SK-N-SH treated with all-trans-retinoic acid at 6 μM for 48 hours (cell line): Measurements from ENCODE around the gene AHI1.

Source experiments
- OSR1 ChIP-seq: fragments of 250-450 bp; sonication (Bioruptor Pico); IDR thresholded peaks from 2 replicates; pipeline ENCODE4 v1.8.0; 2022; ENCODE audit warnings: moderate library complexity, mild to moderate bottlenecking, inconsistent platforms
- PPARA ChIP-seq: fragments of 250-450 bp; sonication (Bioruptor Pico); IDR thresholded peaks from 2 replicates; pipeline ENCODE4 v1.5.0; 2020; ENCODE audit warnings: mild to moderate bottlenecking, borderline replicate concordance
- RARB ChIP-seq: fragments of 250-450 bp; sonication (Bioruptor Pico); IDR thresholded peaks from 2 replicates; pipeline ENCODE4 v1.8.0; 2021; ENCODE audit warnings: mild to moderate bottlenecking, moderate library complexity
- TCF4 ChIP-seq: fragments of 250-450 bp; sonication (Bioruptor Pico); IDR thresholded peaks from 2 replicates; pipeline ENCODE4 v1.8.0; 2021; ENCODE audit warnings: mild to moderate bottlenecking, moderate library complexity, borderline replicate concordance
- TOX ChIP-seq: fragments of 250-450 bp; sonication (Bioruptor Pico); IDR thresholded peaks from 2 replicates; pipeline ENCODE4 v1.8.0; 2021; ENCODE audit warnings: mild to moderate bottlenecking, moderate library complexity, borderline replicate concordance
- ZFP3 ChIP-seq: fragments of 250-450 bp; sonication (Bioruptor Pico); IDR thresholded peaks from 2 replicates; pipeline ENCODE4 v1.5.0; 2020; ENCODE audit warnings: mild to moderate bottlenecking, moderate library complexity
- ZFP30 ChIP-seq: fragments of 450-650 bp; formaldehyde crosslinking; IDR thresholded peaks from 2 replicates; pipeline ENCODE4 v1.5.0; 2022; ENCODE audit warnings: mild to moderate bottlenecking, moderate library complexity
- TF ChIP-seq, protein P1 (sequence below): fragments of 250-450 bp; sonication (Bioruptor Pico); IDR thresholded peaks from 2 replicates; pipeline ENCODE4 v1.8.0; 2020; ENCODE audit warnings: mild to moderate bottlenecking, moderate library complexity, borderline replicate concordance
- TF ChIP-seq, protein P2 (sequence below): fragments of 250-450 bp; sonication (Bioruptor Pico); IDR thresholded peaks from 2 replicates; pipeline ENCODE4 v1.5.1; 2020; ENCODE audit warnings: low read depth, mild to moderate bottlenecking, moderate library complexity
- TF ChIP-seq, protein P3 (sequence below): fragments of 250-450 bp; sonication (Bioruptor Pico); IDR thresholded peaks from 2 replicates; pipeline ENCODE4 v1.5.1; 2021; ENCODE audit warnings: mild to moderate bottlenecking, moderate library complexity

- TF ChIP-seq, protein P1, sequence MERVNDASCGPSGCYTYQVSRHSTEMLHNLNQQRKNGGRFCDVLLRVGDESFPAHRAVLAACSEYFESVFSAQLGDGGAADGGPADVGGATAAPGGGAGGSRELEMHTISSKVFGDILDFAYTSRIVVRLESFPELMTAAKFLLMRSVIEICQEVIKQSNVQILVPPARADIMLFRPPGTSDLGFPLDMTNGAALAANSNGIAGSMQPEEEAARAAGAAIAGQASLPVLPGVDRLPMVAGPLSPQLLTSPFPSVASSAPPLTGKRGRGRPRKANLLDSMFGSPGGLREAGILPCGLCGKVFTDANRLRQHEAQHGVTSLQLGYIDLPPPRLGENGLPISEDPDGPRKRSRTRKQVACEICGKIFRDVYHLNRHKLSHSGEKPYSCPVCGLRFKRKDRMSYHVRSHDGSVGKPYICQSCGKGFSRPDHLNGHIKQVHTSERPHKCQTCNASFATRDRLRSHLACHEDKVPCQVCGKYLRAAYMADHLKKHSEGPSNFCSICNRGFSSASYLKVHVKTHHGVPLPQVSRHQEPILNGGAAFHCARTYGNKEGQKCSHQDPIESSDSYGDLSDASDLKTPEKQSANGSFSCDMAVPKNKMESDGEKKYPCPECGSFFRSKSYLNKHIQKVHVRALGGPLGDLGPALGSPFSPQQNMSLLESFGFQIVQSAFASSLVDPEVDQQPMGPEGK, result no peak
- TF ChIP-seq, protein P2, sequence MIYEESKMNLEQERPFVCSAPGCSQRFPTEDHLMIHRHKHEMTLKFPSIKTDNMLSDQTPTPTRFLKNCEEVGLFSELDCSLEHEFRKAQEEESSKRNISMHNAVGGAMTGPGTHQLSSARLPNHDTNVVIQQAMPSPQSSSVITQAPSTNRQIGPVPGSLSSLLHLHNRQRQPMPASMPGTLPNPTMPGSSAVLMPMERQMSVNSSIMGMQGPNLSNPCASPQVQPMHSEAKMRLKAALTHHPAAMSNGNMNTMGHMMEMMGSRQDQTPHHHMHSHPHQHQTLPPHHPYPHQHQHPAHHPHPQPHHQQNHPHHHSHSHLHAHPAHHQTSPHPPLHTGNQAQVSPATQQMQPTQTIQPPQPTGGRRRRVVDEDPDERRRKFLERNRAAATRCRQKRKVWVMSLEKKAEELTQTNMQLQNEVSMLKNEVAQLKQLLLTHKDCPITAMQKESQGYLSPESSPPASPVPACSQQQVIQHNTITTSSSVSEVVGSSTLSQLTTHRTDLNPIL (CRISPR knock-in tag), result no peak
- TF ChIP-seq ZFP3 (CRISPR knock-in tag) (no peak), PPARA (CRISPR knock-in tag) (no peak), RARB (CRISPR knock-in tag) (no peak), OSR1 (CRISPR knock-in tag) (no peak), TCF4 (CRISPR knock-in tag) (no peak), ZFP30 (CRISPR knock-in tag) (no peak), TOX (CRISPR knock-in tag) (no peak)
- TF ChIP-seq, protein P3, sequence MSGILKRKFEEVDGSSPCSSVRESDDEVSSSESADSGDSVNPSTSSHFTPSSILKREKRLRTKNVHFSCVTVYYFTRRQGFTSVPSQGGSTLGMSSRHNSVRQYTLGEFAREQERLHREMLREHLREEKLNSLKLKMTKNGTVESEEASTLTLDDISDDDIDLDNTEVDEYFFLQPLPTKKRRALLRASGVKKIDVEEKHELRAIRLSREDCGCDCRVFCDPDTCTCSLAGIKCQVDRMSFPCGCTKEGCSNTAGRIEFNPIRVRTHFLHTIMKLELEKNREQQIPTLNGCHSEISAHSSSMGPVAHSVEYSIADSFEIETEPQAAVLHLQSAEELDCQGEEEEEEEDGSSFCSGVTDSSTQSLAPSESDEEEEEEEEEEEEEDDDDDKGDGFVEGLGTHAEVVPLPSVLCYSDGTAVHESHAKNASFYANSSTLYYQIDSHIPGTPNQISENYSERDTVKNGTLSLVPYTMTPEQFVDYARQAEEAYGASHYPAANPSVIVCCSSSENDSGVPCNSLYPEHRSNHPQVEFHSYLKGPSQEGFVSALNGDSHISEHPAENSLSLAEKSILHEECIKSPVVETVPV (CRISPR knock-in tag), result no peak
These were observed 176.6 kb downstream of the AHI1 start for GRCh38 chr6:135320721-135321621.
